Stomach smooth muscle (tissue), 2 donors: ENCODE results near the gene FGF14.

Experiments
- H3K27ac ChIP-seq: one replicate; pipeline ENCODE4 v1.7.0; 2013; ENCODE audit warnings: mild to moderate bottlenecking, low read length, inconsistent platforms
- H3K27me3 ChIP-seq, 2 donors: one replicate each; pipeline ENCODE4 v1.7.0; 2013; ENCODE audit warnings: low read length in 2 of 2; ENCODE audit not compliant: insufficient read depth in 2 of 2, control insufficient read depth in 1 of 2
- H3K36me3 ChIP-seq, 2 donors: one replicate each; pipeline ENCODE4 v1.7.0; 2013; ENCODE audit warnings: low read length in 2 of 2; ENCODE audit not compliant: control insufficient read depth in 2 of 2, insufficient read depth in 2 of 2
- H3K4me1 ChIP-seq: one replicate; pipeline ENCODE4 v1.7.0; 2013; ENCODE audit warnings: low read length; ENCODE audit not compliant: control insufficient read depth, insufficient read depth
- H3K4me3 ChIP-seq, 2 donors: one replicate each; pipeline ENCODE4 v1.7.0; 2013; ENCODE audit warnings: low read length in 2 of 2
- H3K9ac ChIP-seq, 2 donors: one replicate each; pipeline ENCODE4 v1.7.0; 2013; ENCODE audit warnings: low read length in 2 of 2, mild to moderate bottlenecking in 1 of 2
- H3K9me3 ChIP-seq, 2 donors: one replicate each; pipeline ENCODE4 v1.7.0; 2013; ENCODE audit warnings: low read length in 2 of 2; ENCODE audit not compliant: control insufficient read depth in 2 of 2
- donor health status: healthy.
- donor health status: Pancreatic carcinoma.

FGF14 gene

DNA sequence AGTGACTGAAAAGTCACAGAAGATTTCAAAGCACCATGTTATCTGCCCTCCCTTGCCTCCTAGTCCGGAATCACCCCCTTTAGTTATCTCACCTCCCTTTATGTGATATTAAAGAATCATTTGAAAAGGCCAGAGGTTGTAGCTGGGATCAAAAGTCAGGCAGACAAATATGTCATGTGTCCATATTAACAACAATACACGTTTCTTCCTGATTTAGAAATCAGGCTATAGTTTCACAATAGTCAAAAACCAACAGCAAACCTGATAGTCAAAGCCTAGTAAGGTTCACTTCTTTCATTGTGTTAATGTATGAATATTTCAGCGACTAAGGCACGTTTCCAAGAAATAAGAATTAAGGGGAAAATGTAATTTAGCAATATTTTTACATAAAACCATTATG is 622.7 kb downstream of the FGF14 start:
- Histone ChIP-seq H3K4me3 (no peak overlapping the region), H3K36me3 (no peaks in the 10 kb centered on the region), H3K9ac (no peak overlapping the region), H3K9me3 (no peaks in the 10 kb centered on the region), H3K27me3 (no peaks in the 10 kb centered on the region), H3K4me1 (no peaks in the 10 kb centered on the region), H3K27ac (no peak overlapping the region)

DNA sequence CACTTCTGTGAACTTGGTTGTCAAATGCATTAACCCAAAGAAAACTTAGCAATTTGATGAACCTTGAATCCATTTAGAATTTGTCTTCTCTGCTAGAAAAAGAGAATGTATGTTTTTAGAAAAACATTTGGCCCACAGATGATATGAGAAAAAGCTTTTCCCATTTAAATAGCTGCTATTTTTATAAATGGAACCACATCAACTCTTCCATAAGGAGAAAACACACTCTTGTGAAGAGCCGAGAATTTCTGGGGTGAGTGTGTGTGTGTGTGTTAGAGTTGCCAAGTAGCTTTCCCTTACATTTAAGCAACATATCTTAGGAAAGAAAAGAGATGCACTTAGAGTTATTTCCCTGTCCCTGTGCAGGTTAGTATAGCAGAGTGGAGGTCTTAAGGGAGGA is 626.6 kb downstream of the FGF14 start:
- H3K9ac ChIP-seq: no peak overlapping the region
- no peak overlapping the region for H3K27ac ChIP-seq
- no peaks in the 10 kb centered on the region for H3K36me3 ChIP-seq
- H3K9me3 ChIP-seq: no peaks in the 10 kb centered on the region
- H3K4me3 ChIP-seq: no peak overlapping the region
- H3K4me1 ChIP-seq: no peaks in the 10 kb centered on the region
- no peaks in the 10 kb centered on the region for H3K27me3 ChIP-seq

DNA sequence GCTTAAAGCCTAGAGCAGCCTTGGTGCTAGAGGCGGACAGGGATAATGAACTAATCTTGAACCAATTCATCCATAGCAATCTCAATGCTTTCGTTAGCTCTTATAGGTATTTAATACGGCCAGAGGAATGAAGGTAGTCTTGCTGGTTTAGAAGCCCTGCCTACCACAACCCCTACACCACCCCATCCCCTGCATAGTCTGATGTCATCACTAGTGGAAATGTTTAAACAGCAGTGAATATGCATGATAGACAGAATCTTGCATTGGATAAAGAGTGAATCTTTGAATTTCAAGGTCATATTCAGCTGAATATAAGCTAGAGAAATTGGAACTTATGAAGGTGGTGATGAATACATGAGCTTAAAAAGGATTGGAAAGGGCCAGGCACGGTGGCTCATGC is 627.5 kb downstream of the FGF14 start:
- H3K27ac ChIP-seq: no peak overlapping the region
- no peaks in the 10 kb centered on the region for H3K9me3 ChIP-seq
- no peaks in the 10 kb centered on the region for H3K27me3 ChIP-seq
- H3K4me3 ChIP-seq: no peak overlapping the region
- no peaks in the 10 kb centered on the region for H3K4me1 ChIP-seq
- H3K9ac ChIP-seq: no peak overlapping the region
- no peaks in the 10 kb centered on the region for H3K36me3 ChIP-seq

DNA sequence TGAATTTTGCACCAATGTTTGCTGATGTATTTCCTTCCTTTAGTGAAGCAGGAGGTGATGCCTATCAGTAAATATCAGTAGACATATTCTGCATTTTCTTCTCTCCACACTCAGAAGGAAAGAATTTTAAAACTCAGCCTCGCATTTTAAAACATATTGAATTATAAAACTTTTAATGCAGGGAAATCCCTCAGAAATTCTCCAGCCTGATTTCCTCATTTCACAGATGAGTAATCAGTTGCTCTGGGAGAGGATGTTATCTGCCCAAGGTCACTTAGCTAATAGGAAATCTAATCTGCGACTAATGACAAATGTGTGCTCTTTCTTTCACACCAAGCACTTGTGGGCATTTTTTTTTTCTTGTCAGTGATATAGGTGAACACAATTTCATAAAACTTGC is 628.8 kb downstream of the FGF14 start:
- H3K27me3 ChIP-seq: no peaks in the 10 kb centered on the region
- no peak overlapping the region for H3K9ac ChIP-seq
- no peaks in the 10 kb centered on the region for H3K4me1 ChIP-seq
- H3K4me3 ChIP-seq: no peak overlapping the region
- H3K27ac ChIP-seq: no peak overlapping the region
- H3K36me3 ChIP-seq: no peaks in the 10 kb centered on the region
- no peaks in the 10 kb centered on the region for H3K9me3 ChIP-seq

DNA sequence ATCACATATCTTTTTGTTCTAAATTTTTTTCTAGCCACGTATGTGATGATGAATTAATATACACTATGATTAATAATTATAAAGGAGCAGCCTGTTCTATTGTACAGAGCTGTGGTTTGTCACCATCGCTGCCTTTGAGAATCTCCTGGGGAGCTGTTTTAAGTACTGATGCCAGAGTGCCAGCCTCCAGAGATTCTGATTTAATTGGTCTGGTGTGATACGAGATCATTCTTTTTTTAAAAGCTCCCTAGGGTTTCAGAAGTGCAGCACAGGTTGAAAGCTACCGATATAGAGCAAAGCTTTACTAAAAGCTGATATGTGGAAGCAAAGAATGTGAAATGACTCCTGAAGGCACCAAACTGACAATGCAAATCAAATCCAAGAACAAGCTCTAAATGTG is 634.7 kb downstream of the FGF14 start:
- Histone ChIP-seq H3K9me3 (peaks cover 0 to 4% of the 10 kb centered on the region in 2 donors), H3K4me1 (no peaks in the 10 kb centered on the region), H3K27me3 (no peaks in the 10 kb centered on the region), H3K4me3 (no peak overlapping the region), H3K27ac (no peak overlapping the region), H3K9ac (no peak overlapping the region), H3K36me3 (no peaks in the 10 kb centered on the region)

DNA sequence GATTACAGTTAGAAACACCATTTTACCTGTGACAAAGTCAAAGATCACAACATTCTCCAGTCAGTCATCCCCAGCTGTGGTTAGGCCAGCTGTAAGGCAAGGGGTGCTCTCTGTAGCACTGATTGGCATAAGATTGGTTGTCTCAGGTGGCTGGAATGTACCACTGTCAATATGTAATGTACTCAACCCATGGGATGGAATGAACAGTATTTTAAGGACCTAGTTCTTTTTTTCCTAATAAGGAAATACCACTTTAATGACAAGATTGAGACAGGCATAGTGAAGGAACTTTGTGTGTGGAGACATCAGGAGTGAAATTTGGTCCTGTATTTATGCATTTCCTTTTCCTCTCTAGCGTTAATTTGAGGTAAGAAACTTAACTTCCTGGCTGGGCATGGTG is 638.7 kb downstream of the FGF14 start:
- Histone ChIP-seq H3K4me3 (no peak overlapping the region), H3K9ac (no peak overlapping the region), H3K36me3 (no peaks in the 10 kb centered on the region), H3K27ac (no peak overlapping the region), H3K27me3 (no peaks in the 10 kb centered on the region), H3K9me3 (peaks cover 0 to 4% of the 10 kb centered on the region in 2 donors), H3K4me1 (no peaks in the 10 kb centered on the region)

DNA sequence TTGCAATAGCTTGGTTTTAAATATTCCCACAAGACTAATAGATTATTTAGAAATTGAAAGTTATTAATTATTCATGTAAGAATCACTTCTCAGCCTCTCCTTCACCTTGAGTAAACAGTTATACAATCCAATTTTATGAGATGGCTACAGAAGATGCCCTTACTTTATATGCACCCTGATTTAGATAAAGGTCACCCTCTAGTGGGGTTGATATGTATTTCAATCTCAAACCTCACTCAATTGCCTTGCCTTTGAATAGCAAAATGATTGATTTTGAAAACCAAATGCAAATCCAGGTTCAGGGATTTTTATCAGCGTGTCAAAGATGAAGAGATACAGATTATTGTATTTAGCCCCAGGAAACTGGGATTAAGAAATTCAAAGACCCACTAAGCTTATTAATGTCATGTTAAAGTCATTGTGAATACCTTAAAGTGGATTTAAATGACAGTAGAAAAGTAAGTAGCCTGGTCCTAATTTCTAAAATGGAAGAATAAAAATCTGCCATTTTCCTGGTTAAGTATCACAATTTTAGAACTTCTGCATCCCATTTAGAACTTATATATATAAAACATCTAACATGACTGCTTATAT is 644.3 kb downstream of the FGF14 start:
- H3K36me3 ChIP-seq: no peaks in the 10 kb centered on the region
- H3K4me1 ChIP-seq: no peaks in the 10 kb centered on the region

DNA sequence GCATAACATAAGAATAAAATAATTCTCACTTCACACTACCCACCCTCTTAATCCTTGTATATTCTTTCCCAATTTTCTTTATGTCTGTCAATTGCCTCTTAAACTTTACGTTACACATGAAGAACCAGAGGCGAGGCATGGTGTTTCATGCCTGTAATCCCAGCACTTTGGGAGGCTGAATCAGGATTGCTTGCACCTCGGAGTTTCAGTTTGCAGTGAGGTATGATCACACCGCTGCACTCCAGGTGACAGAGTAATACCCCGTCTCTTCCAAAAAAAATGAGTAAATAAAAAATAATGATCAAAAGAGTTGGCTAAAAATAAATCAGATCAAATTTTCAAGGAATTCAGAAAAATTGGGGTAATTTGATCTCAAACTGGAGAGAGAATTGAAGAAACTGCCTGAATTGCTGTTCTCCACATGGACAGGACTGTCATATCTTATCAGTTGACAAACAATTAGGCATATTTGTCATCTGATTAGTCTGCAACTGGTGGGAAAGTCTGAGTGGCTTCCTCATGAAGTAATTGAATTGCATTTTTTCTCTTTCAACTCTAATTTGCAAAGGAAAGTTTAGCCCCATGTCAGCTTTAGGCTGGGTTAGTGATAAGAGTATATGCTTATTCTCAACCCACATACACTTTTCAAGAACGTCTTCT is 646.5 kb downstream of the FGF14 start:
- Histone ChIP-seq H3K27ac (no peak overlapping the region), H3K36me3 (no peaks in the 10 kb centered on the region), H3K4me1 (no peaks in the 10 kb centered on the region), H3K27me3 (no peaks in the 10 kb centered on the region), H3K9ac (no peak overlapping the region), H3K4me3 (no peak overlapping the region), H3K9me3 (no peaks in the 10 kb centered on the region)

More for the DNA sequence above, 644.3 kb downstream of the FGF14 start:
- H3K27ac ChIP-seq: no peak overlapping the region
- H3K4me3 ChIP-seq: no peak overlapping the region
- H3K9ac ChIP-seq: no peak overlapping the region
- no peaks in the 10 kb centered on the region for H3K9me3 ChIP-seq
- H3K27me3 ChIP-seq: no peaks in the 10 kb centered on the region

DNA sequence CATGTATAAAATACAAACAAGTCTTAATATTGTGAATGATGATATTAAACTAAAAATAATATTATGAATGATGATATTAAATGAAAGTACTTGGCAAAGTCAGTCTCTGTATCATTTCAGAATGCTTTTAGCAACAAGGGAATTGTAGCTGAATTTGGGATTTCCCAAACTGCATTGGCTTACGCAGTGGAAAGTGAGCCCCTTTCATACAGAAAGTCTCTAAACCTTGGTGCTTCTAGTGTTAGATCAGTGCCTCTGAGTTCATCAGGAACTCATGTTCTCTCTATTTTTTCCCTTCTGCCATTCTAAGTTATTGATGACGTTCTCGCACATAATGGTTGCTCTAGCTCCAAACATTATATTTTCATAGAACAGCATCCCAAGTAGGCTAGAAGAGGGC is 649.4 kb downstream of the FGF14 start:
- H3K9me3 ChIP-seq: no peaks in the 10 kb centered on the region
- H3K27me3 ChIP-seq: no peaks in the 10 kb centered on the region
- no peak overlapping the region for H3K4me3 ChIP-seq
- no peaks in the 10 kb centered on the region for H3K36me3 ChIP-seq
- H3K27ac ChIP-seq: no peak overlapping the region
- H3K4me1 ChIP-seq: no peaks in the 10 kb centered on the region
- no peak overlapping the region for H3K9ac ChIP-seq

DNA sequence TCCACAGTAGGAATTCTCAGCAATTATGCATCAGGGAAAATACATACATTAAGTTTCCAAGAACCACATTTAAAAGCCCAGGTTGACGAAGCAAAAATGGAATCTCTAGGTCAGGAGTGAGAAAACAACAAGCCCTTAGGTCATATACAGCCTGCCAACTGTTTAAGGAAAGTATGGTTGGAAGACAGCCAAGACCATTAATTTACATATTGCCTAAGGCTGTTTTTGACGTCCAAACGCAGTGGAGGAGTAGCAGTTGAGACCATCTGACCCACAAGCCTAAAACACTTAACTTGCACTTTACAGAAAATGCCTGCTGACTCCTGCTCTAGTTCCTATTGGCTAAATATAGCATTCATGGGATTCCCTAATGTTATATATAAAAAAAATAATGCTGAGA is 650.4 kb downstream of the FGF14 start:
- Histone ChIP-seq H3K4me1 (no peaks in the 10 kb centered on the region), H3K27me3 (no peaks in the 10 kb centered on the region), H3K9me3 (no peaks in the 10 kb centered on the region), H3K27ac (no peak overlapping the region), H3K4me3 (no peak overlapping the region), H3K9ac (no peak overlapping the region), H3K36me3 (no peaks in the 10 kb centered on the region)

DNA sequence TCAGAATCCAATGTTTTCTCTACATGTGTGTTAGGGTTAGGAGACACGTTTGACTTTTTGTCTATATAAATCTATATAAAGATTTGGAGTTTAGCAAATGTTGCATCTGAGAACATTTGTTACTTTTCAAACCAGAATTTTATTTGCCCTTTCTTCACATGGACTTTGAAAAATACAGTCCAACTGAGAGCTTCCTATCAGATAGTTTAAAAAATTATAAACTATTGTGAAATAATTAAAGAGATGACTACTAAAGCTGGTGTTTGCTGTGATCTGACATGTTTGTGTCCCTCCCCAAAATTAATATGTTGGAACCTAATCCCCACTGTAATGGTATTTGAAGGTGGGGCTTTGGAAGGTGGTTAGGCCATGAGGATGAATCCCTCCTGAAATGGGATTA is 652.3 kb downstream of the FGF14 start:
- Histone ChIP-seq H3K27me3 (no peaks in the 10 kb centered on the region), H3K4me3 (no peak overlapping the region), H3K27ac (no peak overlapping the region), H3K9ac (no peak overlapping the region), H3K4me1 (no peaks in the 10 kb centered on the region), H3K36me3 (no peaks in the 10 kb centered on the region), H3K9me3 (no peaks in the 10 kb centered on the region)
